ENCODE results near the gene GGACT.

Gene GGACT

DNA sequence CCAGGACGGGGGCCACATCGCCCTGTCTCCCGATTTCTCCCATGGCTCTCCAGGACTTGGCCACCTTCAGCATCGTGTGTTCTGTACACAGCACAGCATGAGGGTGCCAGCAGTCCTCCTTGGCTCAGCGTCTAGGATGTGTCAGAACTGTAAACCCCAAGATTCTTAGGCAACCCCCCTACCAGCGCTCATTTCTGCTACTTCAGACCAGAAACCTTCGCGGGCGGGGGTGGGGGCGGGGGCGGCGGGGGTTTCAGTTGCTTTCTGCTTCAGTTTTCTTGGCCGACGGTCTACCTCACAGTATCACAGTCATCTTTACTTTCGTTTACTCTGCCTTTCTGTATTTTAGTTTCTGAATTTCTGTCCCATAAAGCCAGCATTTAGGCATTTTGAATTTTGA lies 82.4 kb downstream of the GGACT start:
- no peak overlapping the region for H3K4me2 ChIP-seq (ENCODE audit: low read length)
- H3K4me1 ChIP-seq (ENCODE audit: control insufficient read depth, insufficient read depth, low read length), result peaks cover 9% of the 10 kb centered on the region
- H3K4me3 ChIP-seq (ENCODE audit: low read length), result no peak overlapping the region
- no peaks in the 10 kb centered on the region for H3K9me3 ChIP-seq (replicated peaks; ENCODE audit: low read length)
- no peak overlapping the region for H3K9ac ChIP-seq (ENCODE audit: low read depth, low read length)
- no peaks in the 10 kb centered on the region for H3K36me3 ChIP-seq (ENCODE audit: insufficient read depth, low read length)
- no peaks in the 10 kb centered on the region for H3K27me3 ChIP-seq (ENCODE audit: control insufficient read depth, insufficient read depth, low read length)

DNA sequence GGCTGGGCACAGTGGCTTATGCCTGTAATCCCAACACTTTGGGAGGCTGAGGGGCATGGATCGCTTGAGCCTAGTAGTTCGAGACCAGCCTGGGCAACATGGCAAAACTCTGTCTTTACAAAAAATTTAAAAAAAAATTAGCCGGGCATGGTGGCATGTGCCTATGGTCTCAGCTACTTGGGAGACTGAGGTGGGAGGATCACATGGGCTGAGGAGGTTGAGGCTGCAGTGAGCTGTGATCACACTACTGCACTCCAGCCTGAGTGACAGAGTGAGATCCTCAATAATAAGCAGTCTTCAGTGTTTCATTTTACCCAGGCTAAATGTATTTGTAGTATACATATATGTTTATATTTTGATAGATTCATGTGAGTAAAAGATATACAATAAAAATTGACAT lies 85.0 kb downstream of the GGACT start:
- peaks cover 9% of the 10 kb centered on the region for H3K4me1 ChIP-seq (ENCODE audit: control insufficient read depth, insufficient read depth, low read length)
- H3K4me2 ChIP-seq (ENCODE audit: low read length), result no peak overlapping the region
- no peaks in the 10 kb centered on the region for H3K36me3 ChIP-seq (ENCODE audit: insufficient read depth, low read length)
- no peak overlapping the region for H3K4me3 ChIP-seq (ENCODE audit: low read length)
- no peaks in the 10 kb centered on the region for H3K9me3 ChIP-seq (replicated peaks; ENCODE audit: low read length)
- H3K9ac ChIP-seq (ENCODE audit: low read depth, low read length), result no peak overlapping the region
- no peaks in the 10 kb centered on the region for H3K27me3 ChIP-seq (ENCODE audit: control insufficient read depth, insufficient read depth, low read length)

DNA sequence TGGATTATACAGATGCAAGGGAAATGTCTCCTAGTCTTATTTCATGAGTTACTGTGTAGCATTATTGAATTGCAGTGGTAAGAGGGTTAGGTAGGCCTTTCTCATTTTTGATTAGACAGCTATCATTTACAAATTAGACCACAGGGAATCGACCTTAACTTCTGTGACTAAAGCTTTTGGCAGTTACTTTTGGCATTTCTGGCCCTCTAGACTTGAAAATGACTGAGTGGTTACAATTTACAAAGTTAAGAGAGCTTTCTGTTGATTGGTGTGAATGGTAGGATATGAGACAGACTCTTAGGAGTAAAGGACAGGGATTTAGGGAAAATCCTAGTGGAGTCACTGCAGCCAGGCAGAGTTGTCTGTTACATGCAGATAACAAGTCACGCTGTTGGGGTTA lies 86.1 kb downstream of the GGACT start:
- no peak overlapping the region for H3K4me3 ChIP-seq (ENCODE audit: low read length)
- no peaks in the 10 kb centered on the region for H3K36me3 ChIP-seq (ENCODE audit: insufficient read depth, low read length)
- no peak overlapping the region for H3K9ac ChIP-seq (ENCODE audit: low read depth, low read length)

DNA sequence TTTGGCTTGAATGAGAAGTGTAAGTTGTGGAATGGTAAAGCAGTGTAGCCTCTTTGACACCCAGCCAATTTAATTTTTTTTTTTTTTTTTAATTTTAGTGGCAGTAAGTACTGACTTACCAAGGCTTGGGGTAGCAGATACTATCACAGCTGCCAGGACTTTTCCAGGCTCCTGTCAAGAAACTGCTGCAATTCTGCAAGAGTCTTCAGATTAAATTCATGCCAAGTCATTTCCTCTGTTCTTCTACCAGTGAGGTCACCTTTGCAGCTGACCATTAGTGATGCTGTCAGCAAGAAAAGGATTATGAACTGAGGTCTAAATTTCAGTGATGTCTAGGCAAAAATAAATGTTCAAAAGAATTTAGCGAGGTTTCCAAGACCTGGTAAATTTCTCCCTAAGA lies 91.2 kb downstream of the GGACT start:
- Histone ChIP-seq H3K36me3 (ENCODE audit: insufficient read depth, low read length) (no peaks in the 10 kb centered on the region), H3K4me3 (ENCODE audit: low read length) (no peak overlapping the region), H3K9me3 (replicated peaks; ENCODE audit: low read length) (no peaks in the 10 kb centered on the region), H3K27me3 (ENCODE audit: control insufficient read depth, insufficient read depth, low read length) (no peaks in the 10 kb centered on the region), H3K9ac (ENCODE audit: low read depth, low read length) (peak overlapping the region; percentile 38), H3K4me1 (ENCODE audit: control insufficient read depth, insufficient read depth, low read length) (peaks cover 17% of the 10 kb centered on the region), H3K4me2 (ENCODE audit: low read length) (no peak overlapping the region)

More for the DNA sequence above, 86.1 kb downstream of the GGACT start:
- no peaks in the 10 kb centered on the region for H3K27me3 ChIP-seq (ENCODE audit: control insufficient read depth, insufficient read depth, low read length)
- H3K9me3 ChIP-seq (replicated peaks; ENCODE audit: low read length), result no peaks in the 10 kb centered on the region
- H3K4me2 ChIP-seq (ENCODE audit: low read length), result no peak overlapping the region
- H3K4me1 ChIP-seq (ENCODE audit: control insufficient read depth, insufficient read depth, low read length), result peaks cover 13% of the 10 kb centered on the region

DNA sequence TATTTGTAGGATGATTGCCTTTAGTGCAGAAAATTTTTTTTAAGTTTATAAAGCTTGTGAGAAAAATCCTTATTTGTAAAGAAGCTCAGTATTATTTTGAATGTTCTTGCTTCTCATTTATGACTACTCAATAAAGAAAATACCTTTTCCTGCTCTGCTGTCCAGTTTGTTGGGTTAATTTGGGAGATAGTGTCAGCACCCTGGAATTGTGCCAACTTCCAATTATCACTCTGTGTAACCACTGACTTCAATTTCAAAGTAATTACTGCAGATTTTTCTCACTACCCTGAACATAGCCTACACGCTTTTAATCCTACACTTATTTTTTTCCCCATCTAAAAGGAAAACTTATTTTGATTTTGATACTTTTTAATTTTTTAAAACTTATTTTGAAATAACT lies 93.1 kb downstream of the GGACT start:
- H3K9ac ChIP-seq (ENCODE audit: low read depth, low read length), result no peak overlapping the region
- no peaks in the 10 kb centered on the region for H3K27me3 ChIP-seq (ENCODE audit: control insufficient read depth, insufficient read depth, low read length)
- H3K36me3 ChIP-seq (ENCODE audit: insufficient read depth, low read length), result no peaks in the 10 kb centered on the region
- peaks cover 30% of the 10 kb centered on the region for H3K4me1 ChIP-seq (ENCODE audit: control insufficient read depth, insufficient read depth, low read length)
- H3K4me3 ChIP-seq (ENCODE audit: low read length), result no peak overlapping the region
- H3K4me2 ChIP-seq (ENCODE audit: low read length), result no peak overlapping the region
- no peaks in the 10 kb centered on the region for H3K9me3 ChIP-seq (replicated peaks; ENCODE audit: low read length)

DNA sequence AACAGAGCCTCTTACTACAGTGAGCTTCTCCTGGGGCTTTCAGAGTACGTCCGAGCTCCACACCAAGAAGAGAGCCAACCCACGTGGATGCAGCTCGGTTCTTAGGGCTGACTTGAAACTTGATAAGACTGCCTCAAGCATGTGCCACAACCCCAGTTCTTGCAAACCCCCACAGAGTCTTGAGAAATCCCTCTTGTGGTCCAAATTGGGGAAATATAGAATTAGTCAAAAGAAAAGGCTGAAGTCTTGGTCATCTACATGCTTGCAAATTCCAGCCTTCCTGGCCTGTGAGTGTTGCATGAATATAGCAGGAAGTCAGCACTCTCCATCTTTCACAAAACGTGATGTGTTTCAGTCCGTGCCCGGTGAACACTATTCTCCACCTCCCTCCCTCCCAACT lies 95.2 kb downstream of the GGACT start:
- Histone ChIP-seq H3K36me3 (ENCODE audit: insufficient read depth, low read length) (no peaks in the 10 kb centered on the region), H3K4me2 (ENCODE audit: low read length) (no peak overlapping the region), H3K27me3 (ENCODE audit: control insufficient read depth, insufficient read depth, low read length) (no peaks in the 10 kb centered on the region), H3K9ac (ENCODE audit: low read depth, low read length) (no peak overlapping the region), H3K9me3 (replicated peaks; ENCODE audit: low read length) (no peaks in the 10 kb centered on the region), H3K4me1 (ENCODE audit: control insufficient read depth, insufficient read depth, low read length) (peaks cover 33% of the 10 kb centered on the region), H3K4me3 (ENCODE audit: low read length) (no peak overlapping the region)

DNA sequence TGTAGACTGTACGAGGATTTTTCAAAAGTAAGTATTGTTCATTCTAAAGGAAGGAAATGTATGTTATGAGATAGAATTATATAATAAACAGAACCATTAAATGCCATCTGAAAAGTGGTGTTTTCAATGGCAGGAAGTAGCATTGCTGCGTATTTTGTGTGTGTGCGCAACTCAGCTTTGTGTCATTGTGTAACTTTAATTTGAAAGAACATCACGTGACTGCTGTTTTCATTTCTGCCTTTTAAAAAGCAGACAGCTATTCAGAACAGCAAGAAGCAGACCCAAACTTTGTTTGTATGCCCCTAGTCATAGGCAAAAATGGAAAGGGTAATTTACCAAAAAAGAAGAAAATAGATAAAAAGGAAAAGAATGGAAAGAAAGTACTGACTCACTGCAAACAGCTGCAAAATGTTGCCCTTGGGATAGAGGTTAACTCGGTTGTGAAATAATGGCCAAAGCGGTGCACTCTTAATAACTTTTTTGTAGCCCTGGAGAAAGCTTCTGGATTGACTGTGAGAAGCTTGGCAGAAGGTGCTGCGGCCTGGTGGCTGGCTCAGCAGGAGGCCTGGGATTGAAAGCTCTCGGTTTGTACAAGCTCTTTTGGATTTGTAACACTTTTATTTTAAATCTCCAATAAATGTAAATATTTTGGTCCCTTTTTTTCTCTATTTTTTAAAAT lies 97.3 kb downstream of the GGACT start:
- Histone ChIP-seq H3K9me3 (replicated peaks; ENCODE audit: low read length) (no peaks in the 10 kb centered on the region), H3K4me1 (ENCODE audit: control insufficient read depth, insufficient read depth, low read length) (peaks cover 19% of the 10 kb centered on the region), H3K4me2 (ENCODE audit: low read length) (peak overlapping the region; percentile 19), H3K9ac (ENCODE audit: low read depth, low read length) (no peak overlapping the region), H3K4me3 (ENCODE audit: low read length) (no peak overlapping the region), H3K27me3 (ENCODE audit: control insufficient read depth, insufficient read depth, low read length) (no peaks in the 10 kb centered on the region), H3K36me3 (ENCODE audit: insufficient read depth, low read length) (no peaks in the 10 kb centered on the region)

DNA sequence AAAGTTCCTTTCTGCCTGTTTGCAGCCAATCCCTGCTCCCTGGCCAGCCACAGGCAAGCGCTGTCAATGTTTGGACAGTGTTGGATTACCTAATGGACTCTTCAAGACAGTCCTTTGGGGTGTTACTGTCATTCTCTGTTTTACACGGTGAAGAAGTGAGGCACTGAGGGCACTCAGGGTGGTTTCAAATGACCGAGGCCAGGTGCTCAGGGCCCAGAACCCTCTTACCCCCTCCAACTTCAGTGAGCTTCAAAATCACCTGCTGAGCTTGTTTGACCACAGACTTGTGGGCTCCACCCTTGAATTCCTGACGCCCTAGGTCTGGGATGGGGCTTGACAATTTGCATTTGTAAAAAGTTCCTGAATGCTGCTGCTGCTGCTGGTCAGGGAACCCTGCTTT lies 97.9 kb downstream of the GGACT start:
- Histone ChIP-seq H3K9me3 (replicated peaks; ENCODE audit: low read length) (no peaks in the 10 kb centered on the region), H3K4me2 (ENCODE audit: low read length) (peak overlapping the region; percentile 19), H3K4me1 (ENCODE audit: control insufficient read depth, insufficient read depth, low read length) (peaks cover 19% of the 10 kb centered on the region), H3K36me3 (ENCODE audit: insufficient read depth, low read length) (no peaks in the 10 kb centered on the region), H3K4me3 (ENCODE audit: low read length) (no peak overlapping the region), H3K27me3 (ENCODE audit: control insufficient read depth, insufficient read depth, low read length) (no peaks in the 10 kb centered on the region), H3K9ac (ENCODE audit: low read depth, low read length) (no peak overlapping the region)

DNA sequence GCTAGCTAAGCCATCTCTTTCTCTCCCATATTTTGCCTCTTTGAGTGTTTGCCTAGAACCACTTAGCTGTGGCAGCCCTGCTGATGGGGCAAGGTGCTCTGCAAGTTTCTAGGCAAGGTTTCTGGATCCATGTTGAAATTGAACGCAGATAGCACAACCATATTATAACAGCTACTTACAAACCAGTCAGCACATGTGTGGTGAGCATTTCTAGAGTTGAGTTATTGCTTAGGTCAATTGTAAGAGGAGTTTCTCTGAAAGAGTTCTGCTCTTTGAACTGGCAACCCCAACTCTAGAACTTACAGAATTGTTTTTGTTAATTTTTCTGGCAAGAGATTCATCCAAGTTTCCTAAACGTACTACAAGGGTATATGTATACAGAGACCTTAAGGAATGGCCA lies 103.3 kb downstream of the GGACT start:
- Histone ChIP-seq H3K4me1 (ENCODE audit: control insufficient read depth, insufficient read depth, low read length) (peaks cover 1% of the 10 kb centered on the region), H3K27me3 (ENCODE audit: control insufficient read depth, insufficient read depth, low read length) (no peaks in the 10 kb centered on the region), H3K4me3 (ENCODE audit: low read length) (no peak overlapping the region)

DNA sequence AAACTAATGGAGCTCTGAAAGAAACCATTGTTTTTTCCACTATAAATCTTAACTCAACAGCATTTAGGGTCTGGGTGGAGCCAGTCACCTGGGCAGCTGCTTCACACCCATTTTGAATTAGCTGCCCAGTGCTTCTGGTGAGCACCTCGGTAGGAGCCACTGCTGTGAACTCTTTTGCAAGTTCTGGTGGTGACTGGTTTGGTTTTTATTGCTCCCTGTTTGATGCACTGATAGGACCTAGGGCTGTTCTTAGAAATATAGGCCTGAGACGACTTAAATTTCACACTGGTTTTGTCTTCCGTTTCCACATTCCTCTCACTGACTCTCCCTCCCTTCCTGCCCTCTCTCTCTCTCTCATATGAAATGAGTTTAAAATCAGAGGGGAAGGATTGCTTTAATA lies 103.9 kb downstream of the GGACT start:
- H3K9ac ChIP-seq (ENCODE audit: low read depth, low read length), result no peak overlapping the region
- no peaks in the 10 kb centered on the region for H3K9me3 ChIP-seq (replicated peaks; ENCODE audit: low read length)
- no peak overlapping the region for H3K4me2 ChIP-seq (ENCODE audit: low read length)
- H3K4me3 ChIP-seq (ENCODE audit: low read length), result no peak overlapping the region
- H3K36me3 ChIP-seq (ENCODE audit: insufficient read depth, low read length), result no peaks in the 10 kb centered on the region
- H3K27me3 ChIP-seq (ENCODE audit: control insufficient read depth, insufficient read depth, low read length), result no peaks in the 10 kb centered on the region
- no peaks in the 10 kb centered on the region for H3K4me1 ChIP-seq (ENCODE audit: control insufficient read depth, insufficient read depth, low read length)

More for the DNA sequence above, 103.3 kb downstream of the GGACT start:
- Histone ChIP-seq H3K4me2 (ENCODE audit: low read length) (no peak overlapping the region), H3K36me3 (ENCODE audit: insufficient read depth, low read length) (no peaks in the 10 kb centered on the region), H3K9ac (ENCODE audit: low read depth, low read length) (no peak overlapping the region), H3K9me3 (replicated peaks; ENCODE audit: low read length) (no peaks in the 10 kb centered on the region)

DNA sequence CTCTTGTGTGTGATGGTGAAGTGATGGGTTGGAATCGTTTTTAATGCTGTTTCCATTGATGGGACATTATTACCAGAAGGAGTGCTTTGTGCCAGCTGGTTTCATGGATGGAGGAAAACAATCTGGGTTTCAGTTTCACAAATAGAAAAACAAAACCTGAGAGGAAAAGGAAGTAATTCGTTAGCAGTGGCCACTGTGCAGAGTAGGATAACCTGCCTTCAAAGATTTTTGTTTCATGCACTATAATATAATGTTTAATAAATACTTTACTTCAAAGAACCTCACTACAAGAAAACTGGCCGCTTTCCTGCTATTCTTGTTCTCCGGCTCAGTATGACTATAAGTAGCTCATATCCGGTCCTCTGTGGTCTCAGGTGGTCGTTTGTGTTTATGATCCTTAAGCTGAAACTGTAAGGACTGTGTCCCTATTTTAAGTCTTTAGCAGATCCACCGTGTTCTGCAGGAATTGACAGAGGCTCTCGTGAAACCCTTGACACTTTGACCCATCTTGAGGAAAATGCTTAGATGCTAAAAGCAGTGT lies 104.7 kb downstream of the GGACT start:
- Histone ChIP-seq H3K9me3 (replicated peaks; ENCODE audit: low read length) (no peaks in the 10 kb centered on the region), H3K27me3 (ENCODE audit: control insufficient read depth, insufficient read depth, low read length) (no peaks in the 10 kb centered on the region), H3K9ac (ENCODE audit: low read depth, low read length) (no peak overlapping the region), H3K4me3 (ENCODE audit: low read length) (no peak overlapping the region), H3K4me2 (ENCODE audit: low read length) (no peak overlapping the region), H3K4me1 (ENCODE audit: control insufficient read depth, insufficient read depth, low read length) (no peaks in the 10 kb centered on the region), H3K36me3 (ENCODE audit: insufficient read depth, low read length) (no peaks in the 10 kb centered on the region)

DNA sequence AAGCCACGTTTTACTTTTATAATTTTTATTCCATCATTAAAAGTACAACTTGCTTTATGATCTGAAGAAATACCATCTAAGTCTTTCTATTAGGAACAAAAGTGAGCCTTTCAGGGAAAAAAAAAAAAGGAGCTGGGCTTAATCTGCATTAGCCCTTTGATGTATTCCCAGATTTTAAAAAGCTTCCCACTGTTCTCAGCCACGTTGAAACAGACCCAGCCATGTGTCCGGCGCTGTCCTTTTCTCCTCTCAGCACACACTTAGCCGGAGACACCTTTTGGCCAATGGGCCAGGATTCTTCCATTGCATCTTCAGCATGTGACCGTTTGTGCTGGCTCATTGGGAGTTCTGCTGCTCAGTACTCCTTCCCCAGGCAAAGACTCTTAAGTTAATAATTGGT lies 105.5 kb downstream of the GGACT start:
- Histone ChIP-seq H3K36me3 (ENCODE audit: insufficient read depth, low read length) (no peaks in the 10 kb centered on the region), H3K27me3 (ENCODE audit: control insufficient read depth, insufficient read depth, low read length) (no peaks in the 10 kb centered on the region), H3K9me3 (replicated peaks; ENCODE audit: low read length) (no peaks in the 10 kb centered on the region), H3K9ac (ENCODE audit: low read depth, low read length) (no peak overlapping the region), H3K4me2 (ENCODE audit: low read length) (no peak overlapping the region), H3K4me3 (ENCODE audit: low read length) (no peak overlapping the region), H3K4me1 (ENCODE audit: control insufficient read depth, insufficient read depth, low read length) (no peaks in the 10 kb centered on the region)

Measured in skeletal muscle satellite cell (primary cell).